Glomerular visceral epithelial cell (primary cell): ENCODE results near the gene SDF4.

ENCODE experiments used
- DNase-seq: peaks from one replicate; pipeline ENCODE4 v3.0.0-alpha.2; 2016; ENCODE audit errors: extremely low spot score

SDF4 gene

GRCh38 chr1:1231400-1232207 is at the start of gene SDF4:
TSS of gene SDF4 (minus strand) at chr1:1232001. CDS start at chr1:1228772, 3,229 bp downstream.
- peak; percentile 97 for DNase-seq

GRCh38 chr1:1280782-1281481 is 49.1 kb upstream of the SDF4 start:
- DNase-seq = no peak

GRCh38 chr1:1279028-1279427 is 47.2 kb upstream of the SDF4 start:
- no peak for DNase-seq

DNA sequence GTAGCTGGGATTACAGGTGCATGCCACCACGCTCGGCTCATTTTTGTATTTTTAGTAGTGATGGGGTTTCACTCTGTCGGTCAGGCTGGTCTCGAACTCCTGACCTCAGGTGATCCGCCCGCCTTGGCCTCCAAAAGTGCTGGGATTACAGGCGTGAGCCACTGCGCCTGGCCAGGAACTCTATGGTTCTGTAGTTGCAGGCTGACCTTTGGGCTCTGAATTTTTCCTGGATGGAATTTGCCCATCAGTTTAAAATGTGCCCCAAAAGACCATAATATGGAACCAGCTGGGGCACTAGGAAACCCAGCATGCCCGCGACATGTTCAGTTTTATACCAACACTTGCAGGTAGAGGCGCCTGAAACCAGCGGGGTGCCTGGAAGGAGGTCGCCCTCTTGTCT is 46.8 kb upstream of the SDF4 start:
- no peak for DNase-seq

GRCh38 chr1:1275836-1276235 is 44.0 kb upstream of the SDF4 start:
- DNase-seq = peak; percentile 55

- no peak for DNase-seq
Observed at GRCh38 chr1:1274931-1275431, 43.2 kb upstream of the SDF4 start.

GRCh38 chr1:1274299-1274930 is 42.6 kb upstream of the SDF4 start:
- DNase-seq = no peak

GRCh38 chr1:1273512-1274298 is 41.9 kb upstream of the SDF4 start, which contains the start of gene UBE2J2:
TSS of gene UBE2J2 (minus strand) at chr1:1273854. CDS start at chr1:1267992, 5,862 bp downstream.
- peak; percentile 92 for DNase-seq

GRCh38 chr1:1273209-1273511 is 41.4 kb upstream of the SDF4 start:
- DNase-seq = no peak

- peak; percentile 66 for DNase-seq
Observed at GRCh38 chr1:1272341-1273208, 40.8 kb upstream of the SDF4 start.

GRCh38 chr1:1270813-1271212 is 39.0 kb upstream of the SDF4 start:
- DNase-seq = peak; percentile 85

- DNase-seq = no peak
Observed at GRCh38 chr1:1268284-1268682, 36.5 kb upstream of the SDF4 start.

GRCh38 chr1:1267488-1268283 is 35.9 kb upstream of the SDF4 start:
- DNase-seq = no peak

- peak; percentile 98 for DNase-seq
Observed at GRCh38 chr1:1264868-1265272, 33.1 kb upstream of the SDF4 start.

DNA sequence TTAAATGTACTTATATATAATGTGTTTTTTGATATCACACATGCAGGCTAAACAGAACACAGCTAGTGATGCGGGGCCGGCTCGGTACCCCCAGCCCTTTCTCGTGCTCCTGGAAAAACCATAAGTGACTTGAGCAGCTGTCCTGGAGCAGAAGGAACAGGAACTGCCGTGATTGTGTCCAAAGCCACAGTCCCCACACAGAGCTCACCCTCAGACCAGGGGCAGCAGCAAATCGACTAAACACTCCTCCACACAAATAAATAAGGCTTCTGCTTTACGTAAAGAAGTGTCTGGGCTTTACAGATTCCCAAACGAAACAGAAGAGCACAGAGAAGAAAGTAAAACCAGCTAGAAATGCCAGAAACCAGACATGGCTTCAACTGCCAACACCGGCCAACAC is 32.2 kb upstream of the SDF4 start:
- no peak for DNase-seq

DNA sequence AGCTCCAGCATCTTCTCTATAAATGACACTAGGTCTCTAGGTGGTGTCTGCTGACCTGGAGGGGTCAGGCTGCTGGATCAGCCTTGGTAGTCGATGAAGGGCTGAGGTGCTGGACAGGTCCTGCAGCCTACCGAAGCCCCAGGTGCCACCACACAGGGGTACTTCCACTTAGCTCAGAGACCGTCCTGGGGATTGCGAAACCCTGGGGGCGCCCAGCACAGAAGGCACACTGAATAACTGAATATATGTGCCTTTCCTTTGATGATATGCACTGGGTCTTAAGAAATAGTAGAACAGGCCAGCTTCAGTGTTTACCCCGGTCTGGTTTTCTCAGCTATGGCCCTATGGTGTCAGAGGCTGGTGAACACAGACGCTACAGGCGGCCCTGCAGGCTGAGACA is 31.0 kb upstream of the SDF4 start:
- DNase-seq = no peak

DNA sequence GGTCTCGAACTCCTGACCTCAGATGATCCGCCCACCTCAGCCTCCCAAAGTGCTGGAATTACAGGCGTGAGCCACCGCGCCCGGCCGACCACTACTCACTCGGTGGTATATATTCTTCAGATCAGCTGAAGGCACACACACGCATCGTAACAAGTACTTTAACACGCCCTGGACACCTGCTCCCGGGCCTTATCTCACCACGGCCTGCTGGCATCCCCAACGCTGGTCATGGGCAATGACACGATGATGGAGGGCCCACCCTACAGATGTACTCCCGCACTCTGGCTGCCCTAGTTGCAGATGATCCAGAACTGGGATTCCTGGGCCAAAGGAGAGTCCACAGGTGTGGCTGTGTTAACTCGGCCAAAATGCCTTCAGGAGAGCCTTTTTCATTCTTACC is 30.3 kb upstream of the SDF4 start:
- DNase-seq = no peak

DNA sequence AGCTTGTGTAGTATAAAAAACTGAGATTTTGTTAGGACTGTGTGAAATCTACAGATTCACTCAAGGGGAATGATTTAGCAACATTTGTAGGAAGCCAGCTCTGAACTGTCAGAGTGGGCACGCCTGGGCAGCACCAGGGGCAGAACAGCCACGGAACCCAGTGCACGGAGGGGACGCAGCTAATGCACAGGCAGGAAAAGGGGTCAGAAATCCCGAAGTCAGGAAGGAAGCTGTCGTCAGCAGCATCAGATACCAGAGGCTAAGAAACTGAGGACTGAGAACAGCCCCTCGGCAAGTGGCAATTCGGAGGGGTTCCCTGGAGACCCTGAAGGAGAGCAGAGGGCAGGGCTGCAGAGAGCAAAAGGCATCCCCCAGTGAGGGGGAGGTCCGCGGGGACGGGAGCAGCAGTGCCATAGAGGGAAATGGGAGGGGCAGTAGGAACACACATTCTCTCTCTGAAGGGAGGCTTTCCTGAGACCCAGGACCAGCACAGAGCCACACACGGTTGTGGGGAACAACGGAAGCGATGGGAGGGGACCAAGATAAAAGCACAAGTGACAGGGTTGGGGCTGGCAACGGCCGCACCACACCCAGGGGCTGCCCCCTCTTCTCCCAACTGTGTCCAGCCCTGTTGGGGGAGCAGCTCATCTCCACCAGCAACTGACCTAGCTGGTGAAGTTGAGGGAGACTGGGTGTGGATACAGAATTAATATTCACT is 29.2 kb upstream of the SDF4 start:
- no peak for DNase-seq

- DNase-seq = no peak
Observed at GRCh38 chr1:1259951-1260600, 28.3 kb upstream of the SDF4 start.
